HepG2 (cell line): ENCODE data around the gene SLC28A1. TPM values are rescaled to one million over a fixed set of nuclear protein-coding genes. Genes with fewer than 3 reads are reported as not detected.
A peak's percentile ranks its signal among the peaks of the same experiment; 100 is the strongest.

ENCODE experiments used
- ATAC-seq: fragments of 200-7000 bp; cut with Tn5 transposase; 3 replicates; pipeline ENCODE4 v1.9.1; 2020; ENCODE audit warnings: mild to moderate bottlenecking, moderate library complexity
- BruUV-seq: library from RNA; stranded (reverse); fragments of 400-500 nt; replicated peaks from 2 replicates; lab custom pipeline; 2021; lab: Mats Ljungman, UMichigan
- CTCF ChIA-PET: fragments of 300-600 bp; formaldehyde crosslinking; extraction: SDS; loops from one replicate; lab custom pipeline; 2021; ENCODE audit warnings: low total read pairs, inconsistent platforms, low intra/inter-chr PET ratio; lab: Yijun Ruan, JAX
- POLR2A ChIA-PET: fragments of 350-600 bp; sonication (Branson Sonifier 250); formaldehyde crosslinking; loops from one replicate; lab custom pipeline; 2020; ENCODE audit warnings: antibody characterized with exemption, inconsistent platforms; lab: Yijun Ruan, JAX
- DNase-seq: peaks from one replicate; pipeline ENCODE4 v3.0.0-alpha.2; 2015; ENCODE audit warnings: low spot score
- FAIRE-seq: peaks from 3 replicates; lab custom pipeline; 2011; peaks lifted over from hg19 to GRCh38; lab: Jason Lieb, UNC
- H2AFZ ChIP-seq: one replicate; pipeline ENCODE4 v1.6.1; 2011; ENCODE audit warnings: low read length, inconsistent platforms
- H3K27ac ChIP-seq: fragments of 300-600 bp; 3 replicates; pipeline ENCODE4 v1.8.0; 2011; ENCODE audit warnings: mixed run types, mild to moderate bottlenecking, mixed read lengths, low read length, inconsistent platforms; ENCODE audit not compliant: insufficient read depth; ENCODE audit errors: extremely low read length
- H3K27me3 ChIP-seq, 2 experiments: fragments of 200-600 bp in 1 of 2; 2 replicates in 1 of 2; 3 replicates in 1 of 2; pipeline versions ENCODE4 v1.6.0 to v1.8.0; 2011; ENCODE audit warnings: low read length in 2 of 2, mild to moderate bottlenecking in 2 of 2, moderate library complexity in 2 of 2, inconsistent platforms in 1 of 2; ENCODE audit not compliant: insufficient read depth in 2 of 2, control insufficient read depth in 1 of 2
- H3K36me3 ChIP-seq, 2 experiments: fragments of 200-600 bp in 1 of 2; replicated peaks in 1 of 2; 2 replicates in 1 of 2; 3 replicates in 1 of 2; pipeline versions ENCODE4 v1.5.1 to v1.8.0; 2011; ENCODE audit warnings: low read length in 2 of 2, inconsistent platforms in 1 of 2; ENCODE audit not compliant: insufficient read depth in 2 of 2, control insufficient read depth in 1 of 2
- H3K4me1 ChIP-seq: 2 replicates; pipeline ENCODE4 v1.5.1; 2012; ENCODE audit warnings: low read length, inconsistent platforms; ENCODE audit not compliant: insufficient read depth
- H3K4me2 ChIP-seq: 2 replicates; pipeline ENCODE4 v1.6.0; 2011; ENCODE audit warnings: low read depth, low read length, inconsistent platforms
- H3K4me3 ChIP-seq, 3 experiments: fragments of 200-600 bp in 1 of 3; sonication (generic), shearing (Covaris generic) in 1 of 3; replicated peaks in 1 of 3; 2 replicates each; pipeline ENCODE4 v1.5.1; 2011 to 2016; ENCODE audit warnings: low read length in 3 of 3, inconsistent platforms in 2 of 3, low read depth in 2 of 3, mild to moderate bottlenecking in 2 of 3, control low read depth in 1 of 3, mixed read lengths in 1 of 3; ENCODE audit not compliant: insufficient read depth in 1 of 3
- H3K79me2 ChIP-seq: one replicate; pipeline ENCODE4 v1.6.1; 2011; ENCODE audit warnings: low read length, inconsistent platforms; ENCODE audit not compliant: insufficient read depth
- H3K9ac ChIP-seq: 2 replicates; pipeline ENCODE4 v1.6.0; 2011; ENCODE audit warnings: mild to moderate bottlenecking, low read depth, low read length, inconsistent platforms; ENCODE audit not compliant: insufficient read depth
- H3K9me3 ChIP-seq: 2 replicates; pipeline ENCODE4 v1.5.1; 2012; ENCODE audit warnings: mild to moderate bottlenecking, low read length
- H4K20me1 ChIP-seq: 2 replicates; pipeline ENCODE4 v1.6.0; 2011; ENCODE audit warnings: inconsistent platforms, mild to moderate bottlenecking, low read length, moderate library complexity; ENCODE audit not compliant: insufficient read depth
- IKZF4 ChIP-seq: sonication (generic); formaldehyde crosslinking; IDR thresholded peaks from 2 replicates; pipeline ENCODE4 v1.5.1; 2020; ENCODE audit warnings: borderline replicate concordance, mild to moderate bottlenecking, low read depth, missing genetic modification reagents; ENCODE audit errors: not compliant biosample characterization
- JUN ChIP-seq: sonication (generic); formaldehyde crosslinking; IDR thresholded peaks from 2 replicates; pipeline ENCODE4 v1.4.0; 2020; ENCODE audit warnings: mild to moderate bottlenecking, missing genetic modification reagents
- PTBP1 ChIP-seq: fragments of 200-400 bp; formaldehyde crosslinking; IDR thresholded peaks from 2 replicates; pipeline ENCODE4 v1.6.1; 2018; ENCODE audit warnings: low read length, low read depth; ENCODE audit not compliant: poor library complexity, severe bottlenecking
- THAP11 ChIP-seq: IDR thresholded peaks from 2 replicates; pipeline ENCODE4 v1.6.1; 2016; ENCODE audit warnings: missing biosample characterization, missing genetic modification reagents
- ZKSCAN8 ChIP-seq: IDR thresholded peaks from 2 replicates; pipeline ENCODE4 v1.6.1; 2016; ENCODE audit warnings: borderline replicate concordance, missing genetic modification reagents, missing compliant biosample characterization
- ZNF468 ChIP-seq: sonication (generic); formaldehyde crosslinking; IDR thresholded peaks from 2 replicates; pipeline ENCODE4 v1.8.0; 2022; ENCODE audit warnings: mild to moderate bottlenecking, moderate library complexity, missing genetic modification reagents
- WGBS: methylation state at CpG from one replicate; pipeline ENCODE4 v1.1.6; 2017; ENCODE audit warnings: low lambda C conversion rate; 5-methylcytosine and 5-hydroxymethylcytosine counted together
- in situ Hi-C: cut with HindIII; loops from 2 replicates; pipeline ENCODE4 v1.10.0; 2017; ENCODE audit warnings: low pct_unique_long_range_greater_than_20kb; ENCODE audit not compliant: extremely low pct_ligation_motif_present
- intact Hi-C: fragments of 100-400 bp; cut with micrococcal nuclease; formaldehyde crosslinking; loops from one replicate; pipeline ENCODE4 v1.10.0; 2022; ENCODE audit not compliant: unreplicated experiment
- polyA plus RNA-seq, 8 experiments: library from polyadenylated mRNA; depleted of rRNA in 3 of 8; stranded (reverse) in 7 of 8; unstranded in 1 of 8; fragments of >200 nt; fragmentation: Illumina TruSeq in 4 of 8; extraction: Trizol in 4 of 8; gene quantifications; 2 replicates each; pipeline versions ENCODE4 v1.2.1 to v1.2.3, GENCODE V29; 2011 to 2016; ENCODE audit warnings: low read depth in 4 of 8, missing spikeins in 1 of 8, mixed read lengths in 1 of 8; ENCODE audit not compliant: insufficient read depth in 1 of 8
- total RNA-seq, 5 experiments: library from RNA; depleted of rRNA; stranded (reverse); fragments of >200 nt; fragmentation: Illumina TruSeq; extraction: Trizol; gene quantifications; 2 replicates each; pipeline ENCODE4 v1.2.3, GENCODE V29; 2016; ENCODE audit warnings: low read depth in 1 of 5
- TF ChIP-seq, protein P1 (sequence below): sonication (generic); formaldehyde crosslinking; IDR thresholded peaks from 2 replicates; pipeline ENCODE4 v1.5.0; 2020; ENCODE audit warnings: mild to moderate bottlenecking, missing genetic modification reagents, moderate library complexity

The SLC28A1 gene
- total and polyA plus RNA-seq, 2 of the 13 experiments (the other 11 are each of a cell fraction or from before 2014, with no cell fraction given), result 0.31 to 5.8 TPM

DNA sequence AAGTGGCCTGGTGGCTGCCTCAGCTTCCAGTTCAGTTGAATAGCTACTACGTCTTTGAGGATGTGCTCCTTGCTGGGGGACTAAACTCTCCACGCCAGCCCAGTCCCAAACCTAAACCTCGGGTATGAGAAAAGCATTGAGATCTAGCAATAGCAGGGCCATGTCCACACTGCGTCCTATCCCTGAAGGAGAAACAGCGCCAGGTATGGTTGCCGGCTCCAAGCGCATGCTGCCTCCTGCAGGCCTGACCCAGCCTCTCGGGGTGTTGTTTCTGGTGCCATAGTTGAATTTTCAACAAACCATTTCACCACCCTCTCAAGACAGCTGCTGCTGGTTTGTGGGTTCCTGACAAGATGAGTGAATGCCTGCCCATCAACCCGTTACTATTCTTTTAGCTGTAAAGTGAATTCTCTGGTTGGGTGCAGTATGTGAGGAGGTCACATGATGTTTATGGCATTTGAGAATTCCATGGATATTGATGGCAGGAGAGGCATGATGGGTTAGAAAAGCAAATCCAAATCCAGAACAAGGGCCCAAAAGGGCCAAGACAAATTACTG is 13.0 kb upstream of the SLC28A1 start:
- ATAC-seq, result no peak
- BruUV-seq, result no TSS peak
- FAIRE-seq, result no peak
- Histone ChIP-seq H3K27me3 (no peaks in the 10 kb centered on the region; a peak in 1 of 5 replicates), H3K4me1 (peaks cover 37% of the 10 kb centered on the region), H3K4me3 (no peak overlapping the region), H3K36me3 (no peaks in the 10 kb centered on the region), H3K9me3 (no peaks in the 10 kb centered on the region), H4K20me1 (no peaks in the 10 kb centered on the region), H2AFZ (no peak overlapping the region), H3K4me2 (no peak overlapping the region), H3K27ac (no peak overlapping the region), H3K9ac (no peak overlapping the region), H3K79me2 (no peaks in the 10 kb centered on the region)
- CTCF ChIA-PET, result no interaction called here
- WGBS, result 46% methylated on average over 5 of the region's 9 CpGs
- POLR2A ChIA-PET, result no interaction called here
- no peak for TF ChIP-seq ZNF468
- TF ChIP-seq, protein P1, sequence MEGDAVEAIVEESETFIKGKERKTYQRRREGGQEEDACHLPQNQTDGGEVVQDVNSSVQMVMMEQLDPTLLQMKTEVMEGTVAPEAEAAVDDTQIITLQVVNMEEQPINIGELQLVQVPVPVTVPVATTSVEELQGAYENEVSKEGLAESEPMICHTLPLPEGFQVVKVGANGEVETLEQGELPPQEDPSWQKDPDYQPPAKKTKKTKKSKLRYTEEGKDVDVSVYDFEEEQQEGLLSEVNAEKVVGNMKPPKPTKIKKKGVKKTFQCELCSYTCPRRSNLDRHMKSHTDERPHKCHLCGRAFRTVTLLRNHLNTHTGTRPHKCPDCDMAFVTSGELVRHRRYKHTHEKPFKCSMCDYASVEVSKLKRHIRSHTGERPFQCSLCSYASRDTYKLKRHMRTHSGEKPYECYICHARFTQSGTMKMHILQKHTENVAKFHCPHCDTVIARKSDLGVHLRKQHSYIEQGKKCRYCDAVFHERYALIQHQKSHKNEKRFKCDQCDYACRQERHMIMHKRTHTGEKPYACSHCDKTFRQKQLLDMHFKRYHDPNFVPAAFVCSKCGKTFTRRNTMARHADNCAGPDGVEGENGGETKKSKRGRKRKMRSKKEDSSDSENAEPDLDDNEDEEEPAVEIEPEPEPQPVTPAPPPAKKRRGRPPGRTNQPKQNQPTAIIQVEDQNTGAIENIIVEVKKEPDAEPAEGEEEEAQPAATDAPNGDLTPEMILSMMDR (CRISPR knock-in tag), result 0 out of 2 replicates have a peak, but pooled peaks have one; percentile 4
- DNase-seq, result no peak
- intact Hi-C loops (loop anchor here (10.0 kb wide), 1 partner anchor 47 kb away; no protein-coding TSS in a partner anchor), in situ Hi-C loops (no loop called here)

DNA sequence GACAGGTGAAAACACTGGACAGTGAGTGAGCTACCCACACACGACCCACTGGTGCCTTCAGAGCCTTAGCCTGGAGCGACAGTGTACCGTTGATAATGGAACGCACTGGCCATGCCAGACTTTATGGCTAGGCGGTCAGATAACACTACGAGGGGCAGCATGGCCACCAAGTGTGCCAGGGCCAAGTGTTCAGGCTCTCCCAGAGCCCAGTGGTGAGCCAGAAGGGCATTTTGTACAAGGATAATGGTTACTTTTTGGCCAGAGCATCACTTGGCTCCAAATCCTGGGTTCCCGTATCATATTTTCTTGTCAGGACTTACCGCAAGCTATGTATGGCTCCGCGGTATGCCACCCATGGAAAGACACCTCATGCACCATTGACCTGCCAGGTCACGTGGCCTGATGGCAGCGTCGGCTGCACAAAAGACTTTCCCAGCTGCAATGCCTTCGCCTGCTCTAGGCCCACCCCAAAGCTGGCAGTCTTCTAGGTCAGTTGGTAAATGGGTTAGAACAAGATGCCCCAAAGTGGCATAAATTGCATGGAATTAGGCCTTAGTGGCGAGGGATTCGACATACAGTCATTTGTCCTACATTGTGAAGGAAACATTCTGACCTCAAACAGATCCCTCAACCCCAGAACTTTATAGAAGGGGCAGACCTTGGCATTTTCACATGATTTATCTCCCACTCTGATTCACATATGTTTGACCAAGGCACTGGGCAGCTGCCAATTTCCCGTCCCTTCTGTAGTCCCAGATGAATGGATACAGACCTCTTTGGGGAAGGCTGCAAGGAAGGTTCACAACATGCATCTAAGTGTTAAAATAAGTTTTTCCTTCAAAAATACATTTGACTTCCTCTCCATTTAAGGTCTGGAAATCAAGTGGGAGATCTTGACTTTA is 12.2 kb upstream of the SLC28A1 start:
- no peak overlapping the region for H2AFZ ChIP-seq
- intact Hi-C loops, result loop anchor here (10.0 kb wide), 1 partner anchor 47 kb away; no protein-coding TSS in a partner anchor
- 29% methylated on average over 7 of the region's 17 CpGs for WGBS
- H3K9ac ChIP-seq, result no peak overlapping the region
- H3K4me1 ChIP-seq, result peaks cover 37% of the 10 kb centered on the region
- CTCF ChIA-PET, result no interaction called here
- in situ Hi-C loops, result no loop called here
- FAIRE-seq (no peak), ATAC-seq (no peak), DNase-seq (no peak)
- POLR2A ChIA-PET, result no interaction called here
- H3K4me3 ChIP-seq, result no peak overlapping the region
- H3K79me2 ChIP-seq, result no peaks in the 10 kb centered on the region
- H3K27me3 ChIP-seq, result peaks cover 0 to 4% of the 10 kb centered on the region in 2 experiments; a peak in 1 of 5 replicates
- H3K27ac ChIP-seq, result no peak overlapping the region
- no peaks in the 10 kb centered on the region for H3K36me3 ChIP-seq
- TF ChIP-seq PTBP1 (no peak), JUN (CRISPR knock-in tag) (no peak), IKZF4 (no peak), ZKSCAN8 (CRISPR knock-in tag) (no peak), THAP11 (CRISPR knock-in tag) (no peak)
- TF ChIP-seq, all 625 proteins: peak for 0
- Histone ChIP-seq H3K9me3 (no peaks in the 10 kb centered on the region), H3K4me2 (no peak overlapping the region), H4K20me1 (no peaks in the 10 kb centered on the region)
- no TSS peak for BruUV-seq
